HL-60 (cell line): Measurements from ENCODE around the gene CAST.

ENCODE experiments used
- POLR2AphosphoS5 ChIP-seq: IDR thresholded peaks from 2 replicates; pipeline ENCODE4 v1.6.1; 2012; ENCODE audit warnings: low read depth
- TF ChIP-seq, protein P1 (sequence below): IDR thresholded peaks from one replicate; pipeline ENCODE4 v1.5.1; 2011; ENCODE audit warnings: low read length, control low read depth, inconsistent platforms; ENCODE audit not compliant: insufficient read depth

DNA sequence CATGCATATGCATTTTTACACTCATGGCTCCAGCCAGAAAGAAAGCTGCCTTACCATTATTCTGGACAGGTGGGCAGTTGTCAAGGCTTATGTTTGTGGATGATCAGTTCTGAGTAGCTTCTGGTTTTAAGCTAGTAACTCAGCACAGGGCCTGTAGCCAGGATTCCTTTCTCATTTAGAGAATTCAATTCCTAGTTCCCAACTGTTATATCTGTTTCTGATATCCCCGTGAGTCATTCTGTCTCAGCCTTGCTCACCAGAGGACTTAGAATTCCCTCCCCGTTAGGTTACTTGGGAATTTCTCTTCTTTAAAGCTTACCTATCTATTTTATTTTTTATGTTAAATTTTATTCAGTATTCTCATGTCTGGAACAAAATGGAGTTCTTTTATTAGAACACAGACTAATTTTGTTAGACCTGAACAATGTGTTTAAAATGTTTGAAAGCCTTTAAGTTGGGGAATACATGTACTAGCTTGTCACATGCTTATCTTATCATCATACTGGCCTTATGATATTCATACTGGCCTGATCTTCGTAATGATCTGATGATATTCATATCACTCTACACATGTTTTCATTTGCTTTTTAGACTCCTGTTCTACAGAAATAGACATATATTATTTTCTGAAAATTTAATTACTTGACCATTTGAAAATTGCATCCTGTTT is 47.1 kb downstream of the CAST start:
- TF ChIP-seq, protein P1, sequence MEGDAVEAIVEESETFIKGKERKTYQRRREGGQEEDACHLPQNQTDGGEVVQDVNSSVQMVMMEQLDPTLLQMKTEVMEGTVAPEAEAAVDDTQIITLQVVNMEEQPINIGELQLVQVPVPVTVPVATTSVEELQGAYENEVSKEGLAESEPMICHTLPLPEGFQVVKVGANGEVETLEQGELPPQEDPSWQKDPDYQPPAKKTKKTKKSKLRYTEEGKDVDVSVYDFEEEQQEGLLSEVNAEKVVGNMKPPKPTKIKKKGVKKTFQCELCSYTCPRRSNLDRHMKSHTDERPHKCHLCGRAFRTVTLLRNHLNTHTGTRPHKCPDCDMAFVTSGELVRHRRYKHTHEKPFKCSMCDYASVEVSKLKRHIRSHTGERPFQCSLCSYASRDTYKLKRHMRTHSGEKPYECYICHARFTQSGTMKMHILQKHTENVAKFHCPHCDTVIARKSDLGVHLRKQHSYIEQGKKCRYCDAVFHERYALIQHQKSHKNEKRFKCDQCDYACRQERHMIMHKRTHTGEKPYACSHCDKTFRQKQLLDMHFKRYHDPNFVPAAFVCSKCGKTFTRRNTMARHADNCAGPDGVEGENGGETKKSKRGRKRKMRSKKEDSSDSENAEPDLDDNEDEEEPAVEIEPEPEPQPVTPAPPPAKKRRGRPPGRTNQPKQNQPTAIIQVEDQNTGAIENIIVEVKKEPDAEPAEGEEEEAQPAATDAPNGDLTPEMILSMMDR, result no peak
- TF ChIP-seq POLR2AphosphoS5, result no peak
